ENCODE results near the gene SEL1L2. TPM values are rescaled to one million over a fixed set of nuclear protein-coding genes. Genes with fewer than 3 reads are reported as not detected.

The SEL1L2 gene
- total and polyA plus RNA-seq, 7 experiments from 2014 or later = not detected

DNA sequence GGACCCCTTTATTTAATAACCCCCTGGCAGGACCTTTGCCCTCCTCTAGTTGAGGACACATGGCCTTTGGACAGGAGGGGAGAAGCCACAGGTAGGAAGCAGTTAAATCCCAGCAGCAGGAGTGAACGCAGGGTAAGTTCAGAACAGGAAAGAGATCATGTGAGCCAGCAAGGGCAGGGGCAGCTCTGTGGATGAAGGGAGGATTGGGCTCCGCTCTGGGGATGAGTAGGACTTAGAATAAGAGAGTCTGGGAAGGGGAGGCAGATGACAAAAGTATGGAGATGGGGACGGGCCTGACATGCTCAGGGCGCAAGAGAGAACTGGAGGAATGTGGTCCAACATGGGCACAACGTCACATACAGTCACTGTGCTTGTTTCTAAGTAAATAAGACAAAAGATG is 116.6 kb downstream of the SEL1L2 start:
- Histone ChIP-seq H3K4me1 (ENCODE audit: control insufficient read depth in 2 of 2, insufficient read depth in 2 of 2, low read length in 2 of 2) (no peaks in the 10 kb centered on the region), H3K27me3 (ENCODE audit: control insufficient read depth in 2 of 2, insufficient read depth in 2 of 2, low read length in 2 of 2) (no peaks in the 10 kb centered on the region), H3K27ac (ENCODE audit: low read depth, low read length) (no peak overlapping the region), H3K9me3 (ENCODE audit: control insufficient read depth in 2 of 3, low read length in 3 of 3) (no peaks in the 10 kb centered on the region), H3K4me3 (ENCODE audit: low read length) (no peak overlapping the region), H3K36me3 (ENCODE audit: control insufficient read depth in 2 of 3, insufficient read depth in 3 of 3, low read length in 3 of 3) (no peaks in the 10 kb centered on the region)
- ATAC-seq = no peak
- DNase-seq = no peak
- intact Hi-C loops (cut with micrococcal nuclease) = no loop called here
- Mint-ChIP-seq H3K4me3 (no peak overlapping the region), H3K4me1 (no peaks in the 10 kb centered on the region), H3K27ac (no peak overlapping the region), H3K27me3 (peaks cover 0 to 18% (median 5%) of the 10 kb centered on the region in 5 donors), H3K36me3 (no peaks in the 10 kb centered on the region), H3K9me3 (peaks cover 0 to under 1% (median 0%) of the 10 kb centered on the region in 11 donors)
- CTCF ChIA-PET = no interaction called here
- POLR2A ChIA-PET = no interaction called here

DNA sequence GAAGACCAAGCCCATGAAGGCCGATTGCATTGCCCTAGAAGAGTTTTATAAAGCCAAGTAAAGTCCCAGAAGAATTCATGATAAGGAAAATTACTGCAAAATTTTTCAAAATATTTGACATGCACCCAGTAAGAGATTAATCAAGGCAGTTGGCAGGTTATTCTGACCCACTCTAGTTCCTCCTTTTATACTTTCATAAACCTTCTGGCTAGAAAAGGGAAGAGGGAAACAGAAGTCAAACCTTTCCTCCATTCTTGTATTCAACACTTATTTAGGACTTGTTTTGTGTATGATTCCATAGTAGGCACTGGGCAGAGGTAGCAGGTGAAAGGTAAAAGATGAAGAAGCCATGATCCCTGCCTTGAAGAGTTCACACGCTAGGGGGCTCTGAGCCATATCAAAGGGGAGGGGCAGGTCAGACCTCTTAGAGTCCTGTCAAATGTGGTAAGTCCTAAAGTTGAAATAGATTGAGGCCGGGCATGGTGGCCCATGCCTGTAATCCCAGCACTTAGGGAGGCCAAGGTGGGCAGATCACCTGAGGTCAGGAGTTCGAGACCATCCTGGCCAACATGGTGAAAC is 120.2 kb downstream of the SEL1L2 start:
- Mint-ChIP-seq H3K27me3 (peaks cover 0 to 18% (median 10%) of the 10 kb centered on the region in 5 donors), H3K36me3 (no peaks in the 10 kb centered on the region), H3K9me3 (no peaks in the 10 kb centered on the region), H3K4me3 (no peak overlapping the region), H3K27ac (no peak overlapping the region), H3K4me1 (no peaks in the 10 kb centered on the region)
- Histone ChIP-seq H3K4me3 (ENCODE audit: low read length) (no peak overlapping the region), H3K36me3 (ENCODE audit: control insufficient read depth in 2 of 3, insufficient read depth in 3 of 3, low read length in 3 of 3) (no peaks in the 10 kb centered on the region), H3K27ac (ENCODE audit: low read depth, low read length) (no peak overlapping the region), H3K27me3 (ENCODE audit: control insufficient read depth in 2 of 2, insufficient read depth in 2 of 2, low read length in 2 of 2) (no peaks in the 10 kb centered on the region), H3K9me3 (ENCODE audit: control insufficient read depth in 2 of 3, low read length in 3 of 3) (no peaks in the 10 kb centered on the region), H3K4me1 (ENCODE audit: control insufficient read depth in 2 of 2, insufficient read depth in 2 of 2, low read length in 2 of 2) (no peaks in the 10 kb centered on the region)
- ChIA-PET POLR2A (no interaction called here), CTCF (no interaction called here)
- ATAC-seq (no peak), DNase-seq (no peak)
- intact Hi-C loops (cut with micrococcal nuclease) = no loop called here

DNA sequence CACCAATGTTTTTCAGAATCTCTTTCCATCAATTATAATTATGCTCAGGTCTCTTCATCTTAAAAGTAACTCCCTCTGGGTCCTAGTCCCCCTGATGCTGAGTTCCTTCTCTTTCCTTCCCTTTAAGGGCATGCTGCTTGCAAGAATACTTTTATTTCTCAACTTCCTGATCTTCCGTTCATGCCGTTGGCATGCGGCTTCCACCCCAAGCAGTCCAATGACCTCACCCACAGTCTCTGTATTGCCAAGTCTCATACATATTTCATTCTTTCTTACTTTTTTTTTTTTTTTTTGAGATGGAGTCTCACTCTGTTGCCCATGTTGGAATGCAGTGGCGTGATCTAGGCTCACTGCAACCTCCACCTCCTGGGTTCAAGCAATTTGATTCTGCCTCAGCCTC is 122.1 kb downstream of the SEL1L2 start:
- intact Hi-C loops (cut with micrococcal nuclease) = no loop called here
- H3K27ac Mint-ChIP-seq = no peak overlapping the region
- Histone ChIP-seq H3K4me1 (ENCODE audit: control insufficient read depth in 2 of 2, insufficient read depth in 2 of 2, low read length in 2 of 2) (no peaks in the 10 kb centered on the region), H3K27ac (ENCODE audit: low read depth, low read length) (no peak overlapping the region), H3K4me3 (ENCODE audit: low read length) (no peak overlapping the region), H3K36me3 (ENCODE audit: control insufficient read depth in 2 of 3, insufficient read depth in 3 of 3, low read length in 3 of 3) (no peaks in the 10 kb centered on the region), H3K27me3 (ENCODE audit: control insufficient read depth in 2 of 2, insufficient read depth in 2 of 2, low read length in 2 of 2) (no peaks in the 10 kb centered on the region), H3K9me3 (ENCODE audit: control insufficient read depth in 2 of 3, low read length in 3 of 3) (no peaks in the 10 kb centered on the region)
- ATAC-seq (peak; percentile 70), DNase-seq (no peak)
- no peak overlapping the region for H3K4me3 Mint-ChIP-seq
- H3K9me3 Mint-ChIP-seq = no peaks in the 10 kb centered on the region
- ChIA-PET CTCF (no interaction called here), POLR2A (no interaction called here)
- H3K36me3 Mint-ChIP-seq = no peaks in the 10 kb centered on the region
- H3K4me1 Mint-ChIP-seq = no peaks in the 10 kb centered on the region
- peaks cover 0 to 10% (median 5%) of the 10 kb centered on the region in 5 donors for H3K27me3 Mint-ChIP-seq

DNA sequence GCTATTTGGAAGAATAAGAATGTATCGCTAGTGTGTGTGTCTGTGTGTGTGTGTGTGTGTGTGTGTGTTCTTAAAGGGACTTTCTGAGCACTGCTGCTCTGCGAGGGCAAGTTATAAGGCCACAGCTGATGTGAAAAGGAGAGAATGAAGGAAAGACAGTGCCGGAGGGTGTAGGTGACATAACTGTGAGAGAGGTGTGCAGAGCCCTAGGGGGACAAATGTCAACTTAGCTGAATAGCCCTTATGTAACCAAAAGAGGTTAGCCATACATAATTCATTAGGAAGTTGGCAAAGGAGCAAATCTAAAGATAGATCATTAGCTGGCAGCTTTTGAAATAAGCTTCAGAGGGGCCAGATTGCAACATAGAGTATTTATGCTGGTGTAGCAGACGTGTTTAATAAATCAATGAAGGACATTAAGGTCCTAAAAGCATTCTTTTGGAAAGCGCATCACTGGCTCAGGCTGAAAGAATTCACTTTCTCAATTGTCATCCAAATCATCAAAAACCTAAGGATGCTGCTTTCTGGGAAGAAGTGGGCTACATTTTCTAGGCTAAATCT is 124.5 kb downstream of the SEL1L2 start:
- H3K36me3 Mint-ChIP-seq = peaks cover 0 to 3% (median 0%) of the 10 kb centered on the region in 5 donors
- ChIA-PET CTCF (no interaction called here), POLR2A (no interaction called here)
- ATAC-seq = no peak
- Histone ChIP-seq H3K36me3 (ENCODE audit: control insufficient read depth in 2 of 3, insufficient read depth in 3 of 3, low read length in 3 of 3) (no peaks in the 10 kb centered on the region), H3K4me1 (ENCODE audit: control insufficient read depth in 2 of 2, insufficient read depth in 2 of 2, low read length in 2 of 2) (no peaks in the 10 kb centered on the region), H3K4me3 (ENCODE audit: low read length) (no peak overlapping the region), H3K27me3 (ENCODE audit: control insufficient read depth in 2 of 2, insufficient read depth in 2 of 2, low read length in 2 of 2) (no peaks in the 10 kb centered on the region), H3K9me3 (ENCODE audit: control insufficient read depth in 2 of 3, low read length in 3 of 3) (no peaks in the 10 kb centered on the region), H3K27ac (ENCODE audit: low read depth, low read length) (no peak overlapping the region)
- H3K27ac Mint-ChIP-seq = no peak overlapping the region
- no peak for DNase-seq
- H3K4me3 Mint-ChIP-seq = no peak overlapping the region
- no peaks in the 10 kb centered on the region for H3K4me1 Mint-ChIP-seq
- H3K27me3 Mint-ChIP-seq = peaks cover 0 to 19% (median 9%) of the 10 kb centered on the region in 5 donors
- intact Hi-C loops (cut with micrococcal nuclease) = no loop called here
- peaks cover 0 to 4% (median 0%) of the 10 kb centered on the region in 11 donors for H3K9me3 Mint-ChIP-seq

DNA sequence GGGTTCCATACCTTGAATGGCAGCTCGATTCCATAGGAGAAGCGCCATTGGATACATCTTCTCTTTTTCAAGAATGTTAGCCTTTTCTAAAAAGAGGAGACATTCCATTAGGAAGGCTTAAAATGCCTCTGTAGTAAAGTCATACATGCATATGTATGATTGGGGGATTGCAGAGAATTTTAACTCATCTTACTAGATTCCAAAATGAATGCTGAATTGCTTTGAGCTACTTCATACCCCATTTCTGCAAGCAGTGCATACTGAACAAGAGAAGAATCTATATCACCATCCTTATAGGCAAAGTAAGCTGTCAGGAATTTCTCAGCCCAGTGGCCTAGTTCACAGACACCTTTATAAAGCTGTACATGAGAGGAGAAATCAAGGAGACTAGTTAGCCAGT is 125.3 kb downstream of the SEL1L2 start:
- Mint-ChIP-seq H3K27me3 (peaks cover 0 to 23% (median 8%) of the 10 kb centered on the region in 5 donors), H3K9me3 (peaks cover 0 to 6% (median 0%) of the 10 kb centered on the region in 11 donors), H3K27ac (no peak overlapping the region), H3K4me3 (no peak overlapping the region), H3K4me1 (no peaks in the 10 kb centered on the region), H3K36me3 (peaks cover 0 to 3% (median 0%) of the 10 kb centered on the region in 5 donors)
- no peak for DNase-seq
- Histone ChIP-seq H3K4me1 (ENCODE audit: control insufficient read depth in 2 of 2, insufficient read depth in 2 of 2, low read length in 2 of 2) (no peaks in the 10 kb centered on the region), H3K9me3 (ENCODE audit: control insufficient read depth in 2 of 3, low read length in 3 of 3) (no peaks in the 10 kb centered on the region), H3K27ac (ENCODE audit: low read depth, low read length) (no peak overlapping the region), H3K36me3 (ENCODE audit: control insufficient read depth in 2 of 3, insufficient read depth in 3 of 3, low read length in 3 of 3) (no peaks in the 10 kb centered on the region), H3K4me3 (ENCODE audit: low read length) (no peak overlapping the region), H3K27me3 (ENCODE audit: control insufficient read depth in 2 of 2, insufficient read depth in 2 of 2, low read length in 2 of 2) (no peaks in the 10 kb centered on the region)
- intact Hi-C loops (cut with micrococcal nuclease) = no loop called here
- CTCF ChIA-PET = no interaction called here
- POLR2A ChIA-PET = no interaction called here
- no peak for ATAC-seq

DNA sequence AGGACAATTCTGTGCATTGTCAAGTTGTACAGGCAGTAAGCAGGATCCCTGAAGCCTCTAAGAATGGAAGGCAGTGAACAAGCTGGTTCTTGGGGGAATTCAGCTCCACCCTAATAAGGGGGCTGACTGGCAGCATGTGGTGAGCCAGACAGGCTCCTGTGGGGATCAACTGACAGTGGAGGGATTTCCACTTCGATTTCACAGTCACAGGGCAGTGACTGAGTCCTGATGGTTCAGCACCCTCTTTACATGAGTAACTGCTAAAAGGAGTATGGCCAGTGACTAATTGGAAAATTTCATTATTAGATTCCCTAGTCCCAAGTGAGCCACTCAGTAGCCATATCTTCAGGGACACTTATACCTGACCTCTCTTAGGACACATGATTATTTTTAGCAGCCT is 127.2 kb downstream of the SEL1L2 start:
- Mint-ChIP-seq H3K27ac (no peak overlapping the region), H3K36me3 (peaks cover 0 to 3% (median 0%) of the 10 kb centered on the region in 5 donors), H3K4me1 (no peaks in the 10 kb centered on the region), H3K4me3 (no peak overlapping the region), H3K27me3 (peaks cover 0 to 21% (median 10%) of the 10 kb centered on the region in 5 donors), H3K9me3 (peaks cover 0 to 11% (median 0%) of the 10 kb centered on the region in 11 donors)
- DNase-seq (no peak), ATAC-seq (no peak)
- CTCF ChIA-PET = no interaction called here
- Histone ChIP-seq H3K27ac (ENCODE audit: low read depth, low read length) (no peak overlapping the region), H3K4me1 (ENCODE audit: control insufficient read depth in 2 of 2, insufficient read depth in 2 of 2, low read length in 2 of 2) (no peaks in the 10 kb centered on the region), H3K9me3 (ENCODE audit: control insufficient read depth in 2 of 3, low read length in 3 of 3) (no peaks in the 10 kb centered on the region), H3K27me3 (ENCODE audit: control insufficient read depth in 2 of 2, insufficient read depth in 2 of 2, low read length in 2 of 2) (no peaks in the 10 kb centered on the region), H3K36me3 (ENCODE audit: control insufficient read depth in 2 of 3, insufficient read depth in 3 of 3, low read length in 3 of 3) (no peaks in the 10 kb centered on the region), H3K4me3 (ENCODE audit: low read length) (no peak overlapping the region)
- intact Hi-C loops (cut with micrococcal nuclease) = no loop called here
- POLR2A ChIA-PET = no interaction called here

DNA sequence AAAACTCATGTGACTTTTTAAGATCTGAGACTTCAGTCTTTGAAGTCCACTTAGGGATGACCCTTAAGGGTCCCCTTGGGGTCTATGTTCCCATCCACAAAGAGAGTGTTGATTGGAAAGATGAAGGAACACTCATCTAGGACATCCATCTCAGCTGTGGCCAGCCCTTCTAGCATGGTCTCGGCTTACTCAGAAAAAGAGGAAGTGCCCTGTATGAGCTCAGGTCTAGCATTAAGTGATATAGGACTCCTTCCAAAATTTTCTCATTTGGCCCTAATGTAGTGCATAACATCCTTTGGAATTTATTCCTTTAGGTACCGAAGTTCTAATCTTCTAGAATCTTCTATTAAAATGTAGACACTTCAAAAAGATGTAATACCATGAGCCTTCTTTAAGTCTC is 128.2 kb downstream of the SEL1L2 start:
- Histone ChIP-seq H3K27me3 (ENCODE audit: control insufficient read depth in 2 of 2, insufficient read depth in 2 of 2, low read length in 2 of 2) (no peaks in the 10 kb centered on the region), H3K4me3 (ENCODE audit: low read length) (no peak overlapping the region), H3K9me3 (ENCODE audit: control insufficient read depth in 2 of 3, low read length in 3 of 3) (no peaks in the 10 kb centered on the region), H3K4me1 (ENCODE audit: control insufficient read depth in 2 of 2, insufficient read depth in 2 of 2, low read length in 2 of 2) (no peaks in the 10 kb centered on the region), H3K27ac (ENCODE audit: low read depth, low read length) (no peak overlapping the region), H3K36me3 (ENCODE audit: control insufficient read depth in 2 of 3, insufficient read depth in 3 of 3, low read length in 3 of 3) (no peaks in the 10 kb centered on the region)
- H3K4me3 Mint-ChIP-seq = no peak overlapping the region
- no peak overlapping the region for H3K27ac Mint-ChIP-seq
- H3K9me3 Mint-ChIP-seq = peaks cover 0 to 11% (median 0%) of the 10 kb centered on the region in 11 donors
- intact Hi-C loops (cut with micrococcal nuclease) = no loop called here
- peaks cover 0 to 3% (median 0%) of the 10 kb centered on the region in 5 donors for H3K36me3 Mint-ChIP-seq
- POLR2A ChIA-PET = no interaction called here
- DNase-seq = no peak
- CTCF ChIA-PET = no interaction called here
- peaks cover 0 to 21% (median 10%) of the 10 kb centered on the region in 5 donors for H3K27me3 Mint-ChIP-seq
- no peaks in the 10 kb centered on the region for H3K4me1 Mint-ChIP-seq
- no peak for ATAC-seq

Data from naive thymus-derived CD4-positive, alpha-beta T cell (primary cell).